K562 (cell line): ENCODE measurements around the gene ING1.

Experiments used
- CTCF ChIP-seq, 3 experiments: IDR thresholded peaks in 2 of 3; conservative IDR thresholded peaks in 1 of 3; 2 replicates each; pipeline ENCODE4 v1.5.1; 2011 to 2012; ENCODE audit warnings: low read length in 3 of 3, mild to moderate bottlenecking in 3 of 3, control low read depth in 2 of 3, improper control_type of control experiment in 1 of 3, inconsistent platforms in 1 of 3, low read depth in 1 of 3, mixed read lengths in 1 of 3, moderate library complexity in 1 of 3; ENCODE audit not compliant: insufficient read depth in 2 of 3
- CUX1 ChIP-seq: fragments of 200-800 bp; sonication (Bioruptor generic); IDR thresholded peaks from 2 replicates; pipeline ENCODE4 v1.6.1; 2016; ENCODE audit warnings: missing genetic modification characterization, missing compliant biosample characterization
- EZH2 ChIP-seq: IDR thresholded peaks from 2 replicates; pipeline ENCODE4 v1.6.1; 2012; ENCODE audit warnings: low read depth, mild to moderate bottlenecking, inconsistent platforms, low read length, borderline replicate concordance
- FOXJ2 ChIP-seq: fragments of 200-800 bp; sonication (Bioruptor generic); IDR thresholded peaks from 2 replicates; pipeline ENCODE4 v1.6.1; 2016; ENCODE audit warnings: missing genetic modification characterization, missing compliant biosample characterization
- FOXJ3 ChIP-seq: sonication (generic); formaldehyde crosslinking; IDR thresholded peaks from 2 replicates; pipeline ENCODE4 v1.4.0; 2020; ENCODE audit warnings: mild to moderate bottlenecking, missing genetic modification reagents
- HNRNPK ChIP-seq: fragments of 200-400 bp; formaldehyde crosslinking; IDR thresholded peaks from one replicate; pipeline ENCODE4 v1.6.1; 2018; ENCODE audit warnings: mild to moderate bottlenecking, low read depth, low read length; ENCODE audit not compliant: poor library complexity, severe bottlenecking
- MYBL2 ChIP-seq, 2 experiments: fragments of 450-650 bp in 1 of 2; sonication (generic) in 1 of 2; formaldehyde crosslinking in 1 of 2; IDR thresholded peaks; 2 replicates each; pipeline versions ENCODE4 v1.6.1 to v1.8.1; 2017 to 2022; ENCODE audit warnings: borderline replicate concordance in 1 of 2, inconsistent platforms in 1 of 2, low read depth in 1 of 2, mild to moderate bottlenecking in 1 of 2, missing genetic modification reagents in 1 of 2, moderate library complexity in 1 of 2
- SAFB ChIP-seq: fragments of 200-400 bp; formaldehyde crosslinking; IDR thresholded peaks from 2 replicates; pipeline ENCODE4 v1.6.1; 2017; ENCODE audit warnings: low read depth, low read length, borderline replicate concordance
- SIX5 ChIP-seq, 2 experiments: IDR thresholded peaks; 2 replicates each; pipeline ENCODE4 v1.6.1; 2011; ENCODE audit warnings: low read length in 2 of 2, borderline replicate concordance in 1 of 2, low read depth in 1 of 2, mild to moderate bottlenecking in 1 of 2, moderate library complexity in 1 of 2; ENCODE audit not compliant: insufficient read depth in 1 of 2
- SMARCE1 ChIP-seq: fragments of 450-650 bp; IDR thresholded peaks from 2 replicates; pipeline ENCODE4 v1.7.1; 2016; ENCODE audit warnings: mild to moderate bottlenecking
- ZBTB8A ChIP-seq: fragments of 450-650 bp; IDR thresholded peaks from 2 replicates; pipeline ENCODE4 v1.6.1; 2018; ENCODE audit warnings: mild to moderate bottlenecking, moderate library complexity; ENCODE audit not compliant: partially characterized antibody
- ZKSCAN1 ChIP-seq: fragments of 150-350 bp; IDR thresholded peaks from 2 replicates; pipeline ENCODE4 v1.6.1; 2016; ENCODE audit warnings: low read depth, low read length
- ZNF280B ChIP-seq: fragments of 250-450 bp; sonication (Bioruptor Pico); IDR thresholded peaks from 2 replicates; pipeline ENCODE4 v1.5.1; 2021; ENCODE audit warnings: mild to moderate bottlenecking

GRCh38 chr13:110715395-110716246, 2.1 kb downstream of the ING1 start:
- TF ChIP-seq ZNF280B (no peak), CTCF (IDR thresholded peaks at IDR 0.05 in 2 of 3, conservative IDR thresholded peaks at IDR 0.05 in 1 of 3; ENCODE audit: insufficient read depth in 2 of 3, low read depth in 1 of 3, low read length in 3 of 3) (0 out of 6 replicates have a peak, but pooled peaks of 1 of the 3 experiments have one; percentile 24), SAFB (peak; percentile 92), FOXJ3 (CRISPR knock-in tag) (no peak), HNRNPK (no peak), ZKSCAN1 (no peak), SMARCE1 (no peak), ZBTB8A (no peak), CUX1 (no peak), FOXJ2 (tag) (no peak), EZH2 (no peak), MYBL2 (IDR thresholded peaks at IDR 0.05; ENCODE audit: low read depth) (peak; percentile 66; the same call in 1 of the 2 replicates), MYBL2 (CRISPR knock-in tag; IDR thresholded peaks at IDR 0.05; ENCODE audit: borderline replicate concordance) (no peak), SIX5 (IDR thresholded peaks at IDR 0.05; ENCODE audit: borderline replicate concordance in 1 of 2, insufficient read depth in 1 of 2, low read depth in 1 of 2, low read length in 2 of 2) (no peak)
